H1 (cell line): ENCODE data around the gene MBP. TPM values are rescaled to one million over a fixed set of nuclear protein-coding genes. Genes with fewer than 3 reads are reported as not detected.
A peak's percentile ranks its signal among the peaks of the same experiment; 100 is the strongest.

ENCODE experiments used
- PHF8 ChIP-seq: fragments of 200-600 bp; sonication (generic); conservative IDR thresholded peaks from 2 replicates; pipeline ENCODE4 v1.7.1; 2012; ENCODE audit warnings: low read depth, mild to moderate bottlenecking, inconsistent platforms, low read length, moderate library complexity
- polyA plus RNA-seq, 7 experiments: library from polyadenylated mRNA; depleted of rRNA in 3 of 7; stranded (reverse) in 5 of 7; unstranded in 2 of 7; fragments of >200 nt in 5 of 7; fragments of 200-250 nt in 2 of 7; gene quantifications; 1 replicate in 5 of 7; 2 replicates in 1 of 7; 4 replicates in 1 of 7; pipeline versions ENCODE4 v1.2.1 to v1.2.3, GENCODE V29; 2011 to 2013; ENCODE audit warnings: missing spikeins in 2 of 7, mixed read lengths in 2 of 7
- total RNA-seq: library from RNA; stranded (reverse); fragmentation: NEBNext Ultra II Directional; extraction: Animal tissue kit (Norgen Biotek cat#: 25700); gene quantifications from 2 replicates; pipeline ENCODE4 v1.2.1, GENCODE V29; 2021

Gene MBP
- total and polyA plus RNA-seq, 2 of the 8 experiments (the other 6 are each of a cell fraction or from before 2014, with no cell fraction given), result 7.7 to 19.2 TPM

- TF ChIP-seq PHF8, result peak; percentile 53; the same call in 1 of the 2 replicates
These were observed at the start of gene MBP (continued) for GRCh38 chr18:77132369-77133050.
